Right forelimb (tissue), 1 donor: ENCODE data around the gene DOK3.

ENCODE experiments used
- DNase-seq: peaks from one replicate; pipeline ENCODE4 v3.0.0-alpha.2; 2018

Gene DOK3

GRCh38 chr5:177462021-177462670 is 47.5 kb downstream of the DOK3 start:
- DNase-seq: no peak

- DNase-seq: no peak
These were observed 49.6 kb downstream of the DOK3 start for GRCh38 chr5:177459819-177460628.

GRCh38 chr5:177459357-177459756 is 50.3 kb downstream of the DOK3 start:
- DNase-seq: no peak

GRCh38 chr5:177458912-177459350 is 50.7 kb downstream of the DOK3 start:
- DNase-seq: no peak

GRCh38 chr5:177457852-177458681 is 51.6 kb downstream of the DOK3 start:
- no peak for DNase-seq

- peak; percentile 82 for DNase-seq
These were observed 52.4 kb downstream of the DOK3 start for GRCh38 chr5:177456976-177457851.

GRCh38 chr5:177456591-177456964 is 53.0 kb downstream of the DOK3 start:
- DNase-seq: no peak

- peak; percentile 95 for DNase-seq
These were observed 53.7 kb downstream of the DOK3 start for GRCh38 chr5:177455661-177456590.

GRCh38 chr5:177455036-177455660 is 54.5 kb downstream of the DOK3 start:
- DNase-seq: peak; percentile 89

- DNase-seq: peak; percentile 95
These were observed 55.1 kb downstream of the DOK3 start for GRCh38 chr5:177454397-177455035.

- peak; percentile 75 for DNase-seq
These were observed 55.7 kb downstream of the DOK3 start for GRCh38 chr5:177453852-177454396.

- DNase-seq: no peak
These were observed 56.7 kb downstream of the DOK3 start for GRCh38 chr5:177452688-177453638.
